ENCODE measurements around the gene WWC1.

Gene WWC1

DNA sequence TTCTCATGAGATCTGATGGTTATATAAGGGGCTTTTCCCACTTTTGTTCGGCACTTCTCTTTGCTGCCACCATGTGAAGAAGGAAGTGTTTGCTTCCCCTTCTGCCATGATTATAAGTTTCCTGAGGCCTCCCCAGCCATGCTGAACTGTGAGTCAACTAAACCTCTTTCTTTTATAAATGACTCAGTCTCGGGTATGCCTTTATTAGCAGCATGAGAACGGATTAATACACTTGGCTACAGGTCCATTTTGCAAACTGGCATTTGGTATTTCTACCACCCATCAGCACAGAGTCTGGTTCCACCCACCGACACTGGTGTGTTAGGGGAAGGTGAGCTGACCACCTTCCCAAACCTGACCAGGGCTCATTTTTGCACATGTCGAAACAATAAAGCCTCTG is 146.9 kb downstream of the WWC1 start:
- DNase-seq (ENCODE audit: low read depth, low spot score) = no peak

DNA sequence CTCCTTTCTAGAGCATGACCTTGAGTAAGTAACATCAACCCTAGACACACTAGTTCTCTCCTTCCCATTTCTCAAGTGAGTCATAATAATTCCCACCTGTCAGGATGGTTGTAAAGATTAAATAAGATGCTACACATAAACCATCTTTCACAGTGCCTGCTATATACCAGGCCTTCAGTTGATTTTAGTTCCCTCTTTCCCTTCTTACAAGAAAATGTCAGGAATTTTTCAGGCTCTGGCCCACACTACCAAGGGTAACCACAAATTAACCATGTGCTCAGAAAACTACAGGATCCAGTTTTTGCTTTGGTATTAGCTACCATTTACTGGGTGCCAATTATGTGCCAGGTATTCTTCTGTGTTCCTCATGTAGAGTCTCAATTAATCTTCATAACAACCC is 152.1 kb downstream of the WWC1 start:
- no peak for DNase-seq (ENCODE audit: low read depth, low spot score)

DNA sequence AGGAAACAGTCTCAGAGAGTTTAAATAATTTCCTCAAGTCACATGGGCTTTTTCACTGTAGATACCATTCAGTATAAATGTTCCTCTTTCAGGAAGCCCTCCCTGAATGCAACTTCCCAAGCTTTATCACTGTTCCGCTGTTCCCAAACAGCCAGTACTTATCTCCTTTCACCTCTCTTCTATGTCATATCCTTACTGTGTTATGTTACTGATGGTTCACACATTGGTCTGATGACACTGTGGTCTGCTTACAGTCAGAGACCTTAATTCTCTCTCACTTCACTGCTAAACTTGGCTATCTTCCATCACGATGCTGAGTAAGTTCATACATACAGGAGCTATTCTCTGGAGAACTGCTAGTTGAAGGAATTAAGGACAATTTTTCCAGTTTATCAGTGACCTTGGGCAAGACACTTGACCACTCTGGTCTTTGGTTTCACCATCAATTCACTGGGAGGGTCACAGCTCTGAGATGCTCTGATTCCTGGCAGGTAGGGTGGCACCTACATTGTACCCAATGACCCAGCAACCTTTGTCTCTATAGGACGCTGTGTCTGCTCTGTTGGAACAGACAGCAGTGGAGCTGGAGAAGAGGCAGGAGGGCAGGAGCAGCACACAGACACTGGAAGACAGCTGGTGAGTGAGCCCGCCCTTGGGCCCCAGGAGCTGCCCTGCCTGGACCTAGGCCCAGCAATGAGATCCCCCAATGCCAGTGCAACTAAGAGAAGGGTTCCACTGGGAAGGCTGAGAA is 152.7 kb downstream of the WWC1 start:
- no peak for DNase-seq (ENCODE audit: low read depth, low spot score)

DNA sequence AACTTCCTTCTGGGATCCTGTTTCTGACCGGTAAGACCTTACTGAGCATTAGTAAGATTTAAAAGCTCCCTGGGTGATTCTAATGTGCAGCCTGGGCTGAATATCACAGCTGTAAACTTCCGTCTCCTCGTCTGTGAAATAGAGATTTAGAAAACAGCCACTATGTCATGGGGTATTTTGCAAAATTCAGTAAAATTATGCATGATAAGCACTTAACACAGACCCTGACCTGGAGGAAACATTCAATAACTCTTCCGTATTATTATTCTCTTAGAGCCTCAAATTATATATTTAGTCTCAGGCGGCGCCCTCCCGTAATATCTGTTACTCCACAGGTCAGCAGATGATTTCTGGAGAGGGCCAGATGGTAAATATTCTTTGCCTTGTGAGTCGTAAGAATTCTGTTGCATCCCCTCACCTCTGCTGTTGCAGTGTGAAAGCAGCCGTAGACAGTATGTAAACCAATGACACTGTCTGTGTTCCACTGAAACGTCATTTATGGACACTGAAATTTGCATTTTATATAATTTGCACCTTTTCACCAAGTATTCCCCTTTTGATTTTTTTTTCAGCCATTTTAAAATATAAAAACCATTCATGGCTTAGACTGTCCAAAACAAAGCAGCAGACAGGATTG is 155.7 kb downstream of the WWC1 start:
- no peak for DNase-seq (ENCODE audit: low read depth, low spot score)

DNA sequence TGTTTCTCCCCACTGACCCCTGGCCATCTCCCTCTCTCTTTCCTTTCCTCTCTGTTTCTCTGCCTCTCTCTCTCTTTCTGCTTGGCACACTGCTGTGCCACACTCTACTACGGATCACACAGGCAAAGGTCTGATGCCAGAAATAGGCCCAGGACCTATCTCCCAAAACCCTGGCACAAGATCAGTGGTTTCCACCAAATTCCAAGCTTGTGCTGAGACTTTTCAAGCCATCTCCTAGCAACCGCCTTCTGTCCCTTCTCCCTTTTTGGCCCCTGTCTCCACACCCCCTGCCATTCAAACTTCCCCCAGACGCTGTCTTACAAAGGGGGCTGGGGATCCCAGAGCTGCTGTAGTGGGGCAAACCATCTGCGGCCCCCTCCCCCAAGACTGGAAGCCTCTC is 156.4 kb downstream of the WWC1 start:
- DNase-seq (ENCODE audit: low read depth, low spot score) = no peak

DNA sequence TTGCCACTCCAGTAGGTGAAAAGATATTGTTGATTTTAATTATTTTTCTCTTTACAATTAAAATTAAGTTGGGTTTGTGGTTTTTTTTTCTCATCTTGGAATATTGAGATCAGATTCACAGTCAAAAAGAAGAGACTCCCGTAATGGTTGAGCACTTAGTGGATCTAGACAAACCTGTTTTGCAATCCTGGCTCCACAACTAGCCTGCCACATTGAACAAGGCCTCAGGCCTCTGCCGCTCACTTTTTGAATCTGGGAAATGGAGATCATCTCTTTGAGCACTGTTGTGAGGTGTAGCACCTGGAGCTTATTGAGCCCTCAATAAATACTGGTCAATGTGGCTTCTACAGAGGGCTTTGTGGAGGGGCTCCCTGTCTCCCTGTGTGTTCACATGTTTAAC is 157.7 kb downstream of the WWC1 start:
- no peak for DNase-seq (ENCODE audit: low read depth, low spot score)

DNA sequence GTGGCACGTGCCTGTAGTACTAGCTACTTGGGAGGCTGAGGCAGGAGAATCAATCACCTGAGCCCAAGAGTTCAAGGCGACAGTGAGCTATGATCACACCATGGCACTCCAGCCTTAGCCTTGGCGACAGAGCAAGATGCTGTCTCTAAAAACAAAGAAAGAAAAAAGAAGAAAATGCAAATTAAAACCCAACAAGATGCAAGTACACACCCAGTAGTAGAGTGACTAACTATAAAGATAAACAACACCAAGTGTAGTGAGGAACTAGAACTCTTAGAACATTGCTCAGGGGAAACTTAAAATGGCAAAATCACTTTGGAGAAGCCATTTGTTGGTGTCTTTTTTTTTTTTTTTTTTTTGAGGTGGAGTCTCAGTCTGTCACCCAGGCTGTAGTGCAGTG is 160.1 kb downstream of the WWC1 start:
- no peak for DNase-seq (ENCODE audit: low read depth, low spot score)

DNA sequence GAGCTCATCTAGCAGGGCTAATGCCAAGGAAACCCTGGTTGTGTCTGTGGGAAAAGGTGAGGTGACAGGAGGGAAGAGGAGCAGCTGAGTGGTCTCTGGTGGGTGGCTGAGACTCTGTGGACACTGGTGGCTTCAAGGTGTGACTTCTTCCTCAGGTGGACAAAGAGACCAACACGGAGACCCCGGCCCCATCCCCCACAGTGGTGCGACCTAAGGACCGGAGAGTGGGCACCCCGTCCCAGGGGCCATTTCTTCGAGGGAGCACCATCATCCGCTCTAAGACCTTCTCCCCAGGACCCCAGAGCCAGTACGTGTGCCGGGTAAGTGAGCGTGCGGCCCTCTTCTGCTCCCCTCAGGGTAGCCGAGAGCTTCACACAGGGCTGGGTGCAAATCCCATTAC is 163.8 kb downstream of the WWC1 start:
- no peak for DNase-seq (ENCODE audit: low read depth, low spot score)

DNA sequence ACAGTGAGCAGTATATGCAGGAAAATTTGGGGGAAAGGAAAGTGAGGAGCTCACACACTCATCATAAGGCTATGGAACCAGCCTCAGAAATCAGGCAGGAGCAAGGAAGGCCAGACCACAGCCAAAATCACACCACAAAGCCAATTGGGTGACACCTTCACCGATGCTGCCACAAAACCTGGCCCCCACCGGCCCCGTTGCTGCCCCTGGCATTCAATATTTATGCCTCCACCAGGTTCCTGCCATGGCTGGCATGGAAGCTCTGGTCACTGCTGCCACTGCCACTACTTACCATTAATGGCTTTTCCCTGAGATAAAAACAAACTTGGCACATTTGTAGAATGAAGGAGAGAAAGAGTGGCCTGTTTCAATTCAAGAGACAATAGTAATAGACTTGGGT is 166.1 kb downstream of the WWC1 start:
- DNase-seq (ENCODE audit: low read depth, low spot score) = no peak

DNA sequence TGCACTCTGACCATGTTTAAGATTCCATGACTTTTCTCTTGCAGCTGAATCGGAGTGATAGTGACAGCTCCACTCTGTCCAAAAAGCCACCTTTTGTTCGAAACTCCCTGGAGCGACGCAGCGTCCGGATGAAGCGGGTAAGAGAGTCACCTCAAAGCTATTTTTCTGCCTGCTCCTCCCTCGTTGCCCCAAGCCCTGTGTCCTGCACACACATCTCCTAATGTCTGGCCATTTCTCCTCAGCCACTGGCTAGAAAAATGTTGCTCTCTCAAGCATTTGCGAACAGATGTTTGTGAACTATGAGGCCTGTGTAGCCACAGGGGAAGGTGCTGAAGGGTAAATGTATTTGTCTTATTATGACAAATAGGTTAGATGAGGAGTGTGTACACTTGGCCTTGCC is 169.2 kb downstream of the WWC1 start:
- no peak for DNase-seq (ENCODE audit: low read depth, low spot score)

DNA sequence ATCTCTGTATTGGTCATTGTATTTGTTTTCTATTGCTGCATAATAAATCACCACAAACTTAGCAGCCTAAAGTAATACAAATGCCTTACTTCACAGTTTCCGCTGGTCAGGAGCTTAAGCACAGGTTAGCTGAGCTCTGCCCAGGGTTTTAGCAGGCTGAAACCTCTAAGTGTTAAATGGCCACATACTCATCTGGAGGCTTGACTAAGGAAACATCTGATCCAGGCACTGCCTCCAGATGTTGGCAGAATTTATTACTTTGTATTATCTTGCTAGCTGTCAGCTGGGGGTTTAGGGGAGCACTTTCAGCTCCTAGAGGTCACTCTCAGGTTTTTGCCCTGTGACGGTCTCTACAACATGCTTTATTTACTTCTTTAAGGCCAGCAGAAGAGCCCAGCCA is 171.6 kb downstream of the WWC1 start:
- no peak for DNase-seq (ENCODE audit: low read depth, low spot score)

DNA sequence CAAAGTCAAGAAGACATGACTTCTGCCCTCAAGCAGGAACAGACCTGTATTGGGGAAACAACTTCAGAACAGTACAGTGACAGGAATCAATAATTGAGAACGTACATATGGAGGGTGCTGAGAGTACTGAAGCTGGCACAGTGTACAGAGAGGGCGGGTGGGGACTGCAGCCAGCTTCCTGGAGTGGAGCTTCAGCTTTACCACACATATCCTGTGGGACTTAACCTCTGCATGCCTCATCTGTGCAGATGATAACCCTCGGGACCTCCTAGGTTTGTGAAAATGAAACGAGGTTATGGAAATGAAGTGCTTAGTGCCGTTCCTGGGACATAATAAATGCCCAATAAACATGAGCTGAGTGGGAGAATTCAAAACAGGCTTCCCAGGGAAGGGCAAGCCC is 172.8 kb downstream of the WWC1 start:
- no peak for DNase-seq (ENCODE audit: low read depth, low spot score)

DNA sequence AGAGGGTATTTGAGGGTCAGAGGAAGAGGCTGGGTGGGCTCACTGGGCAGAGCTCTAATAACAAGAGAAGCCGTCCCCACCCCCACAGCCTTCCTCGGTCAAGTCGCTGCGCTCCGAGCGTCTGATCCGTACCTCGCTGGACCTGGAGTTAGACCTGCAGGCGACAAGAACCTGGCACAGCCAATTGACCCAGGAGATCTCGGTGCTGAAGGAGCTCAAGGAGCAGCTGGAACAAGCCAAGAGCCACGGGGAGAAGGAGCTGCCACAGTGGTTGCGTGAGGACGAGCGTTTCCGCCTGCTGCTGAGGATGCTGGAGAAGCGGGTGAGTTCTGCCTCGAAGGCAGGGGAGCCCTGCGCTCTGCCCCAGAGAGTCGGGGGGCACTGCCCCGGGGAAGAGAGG is 173.2 kb downstream of the WWC1 start:
- DNase-seq (ENCODE audit: low read depth, low spot score) = no peak

DNA sequence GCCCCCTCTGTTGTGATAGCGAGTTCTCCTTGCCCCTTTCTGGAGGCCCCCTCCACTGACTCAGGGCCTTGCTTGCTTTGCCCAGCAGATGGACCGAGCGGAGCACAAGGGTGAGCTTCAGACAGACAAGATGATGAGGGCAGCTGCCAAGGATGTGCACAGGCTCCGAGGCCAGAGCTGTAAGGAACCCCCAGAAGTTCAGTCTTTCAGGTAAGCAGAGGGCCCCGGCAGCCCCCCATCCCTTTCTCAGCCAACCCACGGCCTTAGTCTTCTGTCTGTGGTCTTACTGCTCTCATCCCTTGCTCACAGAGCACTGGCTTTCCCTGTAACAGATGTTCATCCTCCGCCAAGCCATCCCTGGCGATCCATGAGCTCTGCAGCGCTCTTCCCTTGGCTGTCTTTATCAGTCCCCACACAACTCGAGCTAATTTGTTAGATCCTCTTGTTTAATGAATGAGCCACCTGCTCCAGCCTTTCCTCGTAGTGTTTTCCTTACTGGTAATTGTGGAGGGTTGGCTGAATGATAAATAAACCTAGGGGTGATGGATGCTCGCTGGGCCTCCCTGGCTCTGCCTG is 176.4 kb downstream of the WWC1 start:
- no peak for DNase-seq (ENCODE audit: low read depth, low spot score)

DNA sequence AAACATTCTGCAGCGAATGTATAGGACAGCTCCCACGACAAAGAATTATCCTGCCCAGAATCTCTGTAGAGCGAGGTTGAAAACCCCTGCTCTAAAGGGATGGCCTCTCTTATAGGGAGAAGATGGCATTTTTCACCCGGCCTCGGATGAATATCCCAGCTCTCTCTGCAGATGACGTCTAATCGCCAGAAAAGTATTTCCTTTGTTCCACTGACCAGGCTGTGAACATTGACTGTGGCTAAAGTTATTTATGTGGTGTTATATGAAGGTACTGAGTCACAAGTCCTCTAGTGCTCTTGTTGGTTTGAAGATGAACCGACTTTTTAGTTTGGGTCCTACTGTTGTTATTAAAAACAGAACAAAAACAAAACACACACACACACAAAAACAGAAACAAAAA is 177.4 kb downstream of the WWC1 start:
- DNase-seq (ENCODE audit: low read depth, low spot score) = no peak

DNA sequence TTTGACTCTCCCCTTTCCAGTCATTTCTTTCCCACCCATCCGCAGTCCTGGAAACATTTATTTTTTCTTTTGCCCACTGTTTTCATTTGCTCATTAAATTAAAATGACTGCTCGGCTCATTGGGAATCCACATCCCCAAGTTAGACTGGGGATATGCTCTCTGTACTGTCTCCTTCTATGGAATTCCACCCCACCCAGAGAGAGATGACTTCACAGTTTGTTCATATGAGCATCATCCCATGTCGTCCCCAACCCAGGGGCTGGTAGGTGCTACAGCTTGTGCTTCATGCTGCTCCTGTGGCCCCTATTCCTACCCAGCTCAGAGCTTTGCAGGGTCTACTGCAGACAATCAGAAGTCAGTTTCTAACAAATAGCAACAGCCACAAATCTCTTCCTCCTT is 178.4 kb downstream of the WWC1 start:
- no peak for DNase-seq (ENCODE audit: low read depth, low spot score)

DNA sequence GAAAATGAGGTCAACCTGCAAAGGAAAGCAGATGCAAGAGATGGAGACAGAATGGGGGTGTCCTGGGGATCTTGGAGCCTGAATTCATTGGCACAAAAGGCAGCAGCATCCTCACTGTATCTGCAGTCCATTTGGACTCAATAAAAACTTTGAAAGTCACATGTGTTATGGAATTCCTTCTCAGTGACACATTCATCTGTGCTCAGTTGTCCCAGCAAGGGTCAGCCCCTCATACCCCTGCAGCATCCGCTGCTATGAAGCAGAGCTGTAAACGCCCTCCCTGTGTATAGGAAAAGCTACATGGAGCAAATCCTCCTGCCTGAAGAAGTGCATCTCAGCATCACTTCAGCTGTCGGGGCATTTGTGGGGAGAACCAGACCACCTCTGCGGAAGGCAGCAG is 180.3 kb downstream of the WWC1 start:
- no peak for DNase-seq (ENCODE audit: low read depth, low spot score)

DNA sequence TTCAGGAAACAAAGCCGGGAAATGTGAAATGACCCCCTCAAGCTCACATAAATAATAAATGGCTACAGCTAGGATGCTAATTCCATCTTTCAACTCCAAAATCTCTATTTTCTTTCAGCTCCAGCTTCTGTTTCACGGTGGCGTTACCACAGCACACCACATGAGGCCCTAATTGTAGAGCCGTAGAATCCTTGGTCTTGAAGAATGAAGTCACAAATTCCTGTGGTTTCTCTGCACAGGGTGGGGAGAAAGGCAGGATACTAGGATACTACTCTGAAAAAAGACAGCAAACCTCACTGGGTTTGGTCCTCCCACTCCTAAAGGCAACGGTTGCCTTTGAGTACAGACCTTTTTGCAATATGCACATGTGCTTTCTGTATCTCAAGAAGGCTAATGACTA is 180.9 kb downstream of the WWC1 start:
- peak; percentile 30 for DNase-seq (ENCODE audit: low read depth, low spot score)

DNA sequence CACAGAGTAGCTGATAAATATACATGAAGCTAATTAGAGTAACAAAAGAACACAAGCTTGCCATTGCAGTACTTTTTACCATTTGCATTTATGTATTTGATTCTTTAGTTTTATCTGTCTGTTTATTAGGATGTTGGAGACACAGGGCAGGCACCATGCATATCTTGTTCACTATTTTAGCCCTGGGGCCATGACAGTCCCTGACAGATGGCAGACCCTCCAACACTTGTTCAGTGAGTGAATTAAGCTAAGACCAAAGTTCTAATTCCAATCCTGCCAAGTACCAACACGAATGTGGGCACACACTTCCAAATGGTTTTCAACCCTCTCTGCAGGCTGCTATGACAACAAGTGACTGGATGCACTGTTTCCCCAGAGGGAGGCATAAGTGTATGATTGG is 182.9 kb downstream of the WWC1 start:
- no peak for DNase-seq (ENCODE audit: low read depth, low spot score)

DNA sequence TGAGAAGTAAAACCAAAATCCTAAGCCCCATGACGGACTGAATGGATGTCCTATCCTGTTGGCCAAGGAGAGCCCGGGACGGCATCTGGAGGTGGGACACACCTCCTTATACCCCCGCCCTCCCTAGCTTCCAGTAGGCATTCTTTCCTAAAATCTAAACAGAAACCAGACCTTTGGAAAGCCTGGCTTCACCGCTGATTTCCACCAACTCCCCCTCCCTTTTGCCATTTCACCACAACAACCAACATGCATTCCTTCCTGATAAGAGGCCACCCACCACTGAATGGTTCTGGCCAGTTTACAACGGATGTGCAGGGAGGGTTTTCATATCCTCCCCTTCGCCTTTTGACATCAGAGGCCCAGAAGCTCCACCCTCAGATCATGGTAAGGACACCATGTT is 185.6 kb downstream of the WWC1 start:
- DNase-seq (ENCODE audit: low read depth, low spot score) = no peak

DNA sequence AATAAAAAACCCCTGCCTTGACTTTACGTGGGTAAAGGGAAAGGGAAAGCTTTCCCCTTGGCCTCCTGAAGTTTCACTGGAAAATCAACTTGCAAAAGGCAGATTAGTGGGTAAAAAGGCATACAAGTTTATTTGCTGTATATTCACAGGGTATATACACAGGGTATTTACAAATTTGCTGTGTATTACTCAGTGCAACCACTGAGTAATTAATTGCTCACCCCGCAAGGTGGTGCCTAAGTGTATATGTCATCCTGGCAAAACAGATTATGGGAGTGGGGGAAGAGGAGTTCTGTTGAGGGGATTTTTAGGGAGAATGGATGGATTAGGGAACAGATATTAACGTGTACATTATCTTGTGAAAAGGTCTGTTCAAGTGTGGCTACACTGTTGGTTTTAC is 187.7 kb downstream of the WWC1 start:
- DNase-seq (ENCODE audit: low read depth, low spot score) = no peak

DNA sequence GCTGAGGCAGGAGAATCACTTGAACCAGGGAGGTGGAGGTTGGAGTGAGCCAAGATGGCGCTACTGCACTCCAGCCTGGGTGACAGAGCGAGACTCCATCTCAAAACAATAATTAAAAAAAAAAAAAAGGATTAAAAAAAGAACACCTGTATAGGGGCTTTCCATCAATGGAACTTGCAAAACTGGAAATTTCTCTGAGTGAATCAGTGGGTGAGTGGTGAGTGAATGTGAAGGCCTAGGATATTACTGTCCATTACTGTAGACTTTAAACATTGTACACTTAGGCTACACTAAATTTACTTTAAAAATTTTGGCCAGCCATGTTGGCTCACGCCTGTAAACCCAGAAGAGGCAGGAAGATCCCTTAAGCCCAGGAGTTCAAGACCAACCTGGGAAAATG is 189.2 kb downstream of the WWC1 start:
- no peak for DNase-seq (ENCODE audit: low read depth, low spot score)

DNA sequence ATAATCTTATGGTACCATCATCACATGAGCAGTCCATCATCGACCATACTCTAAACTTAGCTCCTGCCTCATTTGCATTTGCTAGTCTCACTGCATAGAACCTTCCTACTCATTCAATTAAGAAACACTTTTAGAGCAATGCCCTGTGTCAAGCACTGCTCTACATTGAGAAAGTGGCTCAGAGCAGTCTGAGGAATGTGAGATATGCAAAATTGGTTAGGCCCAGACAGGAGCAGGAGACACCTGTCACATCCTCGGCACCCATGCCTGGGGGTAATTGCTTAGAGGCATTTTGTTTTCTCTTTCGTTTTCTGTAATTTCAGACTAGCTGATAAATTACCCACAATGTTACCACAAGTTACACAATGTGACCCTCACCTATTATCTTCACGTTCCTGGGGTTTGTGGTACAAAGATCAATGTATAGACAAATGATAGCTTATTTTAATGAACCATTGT is 189.9 kb downstream of the WWC1 start:
- DNase-seq (ENCODE audit: low read depth, low spot score) = no peak
